ENCODE results near the gene PFKL. TPM values are rescaled to one million over a fixed set of nuclear protein-coding genes. Genes with fewer than 3 reads are reported as not detected.

The PFKL gene
- total RNA-seq, 4 donors from 2014 or later = 92.8 to 121 (median 117) TPM

- Histone ChIP-seq H3K4me1 (no peaks in the 10 kb centered on the region), H3K9me3 (no peaks in the 10 kb centered on the region), H3K4me3 (no peak overlapping the region), H3K27ac (no peak overlapping the region), H3K27me3 (no peaks in the 10 kb centered on the region), H3K36me3 (peaks cover 88% of the 10 kb centered on the region)
- TF ChIP-seq EP300 (IDR thresholded peaks at IDR 0.05) (no peak), POLR2AphosphoS5 (IDR thresholded peaks at IDR 0.05) (no peak), POLR2A (IDR thresholded peaks at IDR 0.05) (no peak), CTCF (IDR thresholded peaks at IDR 0.05) (no peak)
- 95% methylated on average over 7 of the region's 13 CpGs for WGBS
- no peak for DNase-seq (ENCODE audit: low spot score in 2 of 2)
Observed at GRCh38 chr21:44313451-44313850, 13.6 kb downstream of the PFKL start.

GRCh38 chr21:44314128-44314527, 14.3 kb downstream of the PFKL start:
- no peak for TF ChIP-seq POLR2AphosphoS5 (IDR thresholded peaks at IDR 0.05)
- 90% methylated on average over 15 of the region's 15 CpGs for WGBS
- Histone ChIP-seq H3K9me3 (no peaks in the 10 kb centered on the region), H3K27ac (no peak overlapping the region), H3K4me3 (no peak overlapping the region), H3K36me3 (peaks cover 95% of the 10 kb centered on the region), H3K27me3 (no peaks in the 10 kb centered on the region), H3K4me1 (no peaks in the 10 kb centered on the region)
- DNase-seq (ENCODE audit: low spot score in 2 of 2) = no peak

GRCh38 chr21:44314561-44314960, 14.7 kb downstream of the PFKL start:
- no peak for TF ChIP-seq EP300 (IDR thresholded peaks at IDR 0.05)
- TF ChIP-seq CTCF (IDR thresholded peaks at IDR 0.05) = no peak
- TF ChIP-seq POLR2AphosphoS5 (IDR thresholded peaks at IDR 0.05) = no peak
- no peak for TF ChIP-seq POLR2A (IDR thresholded peaks at IDR 0.05)
- peaks cover 98% of the 10 kb centered on the region for H3K36me3 ChIP-seq

GRCh38 chr21:44315691-44316203, 15.9 kb downstream of the PFKL start:
- no peak for DNase-seq (ENCODE audit: low spot score in 2 of 2)
- H3K27me3 ChIP-seq = no peaks in the 10 kb centered on the region
- no peak overlapping the region for H3K27ac ChIP-seq
- WGBS = no CpG with 5 or more reads among the region's 16 CpGs
- no peaks in the 10 kb centered on the region for H3K9me3 ChIP-seq
- H3K4me3 ChIP-seq = no peak overlapping the region
- H3K4me1 ChIP-seq = no peaks in the 10 kb centered on the region
- TF ChIP-seq CTCF (IDR thresholded peaks at IDR 0.05) = no peak
- peaks cover 98% of the 10 kb centered on the region for H3K36me3 ChIP-seq

More at GRCh38 chr21:44314561-44314960, 14.7 kb downstream of the PFKL start:
- Histone ChIP-seq H3K9me3 (no peaks in the 10 kb centered on the region), H3K27me3 (no peaks in the 10 kb centered on the region), H3K4me3 (no peak overlapping the region), H3K27ac (no peak overlapping the region), H3K4me1 (no peaks in the 10 kb centered on the region)
- no peak for DNase-seq (ENCODE audit: low spot score in 2 of 2)
- 88% methylated on average over 3 of the region's 11 CpGs for WGBS

GRCh38 chr21:44316277-44316900, 16.5 kb downstream of the PFKL start:
- Histone ChIP-seq H3K27me3 (no peaks in the 10 kb centered on the region), H3K27ac (no peak overlapping the region), H3K36me3 (peaks cover 98% of the 10 kb centered on the region), H3K4me1 (no peaks in the 10 kb centered on the region), H3K9me3 (no peaks in the 10 kb centered on the region), H3K4me3 (no peak overlapping the region)
- WGBS = 93% methylated on average over 15 of the region's 27 CpGs
- TF ChIP-seq CTCF (IDR thresholded peaks at IDR 0.05) (no peak), EP300 (IDR thresholded peaks at IDR 0.05) (no peak), POLR2A (IDR thresholded peaks at IDR 0.05) (no peak), POLR2AphosphoS5 (IDR thresholded peaks at IDR 0.05) (no peak)
- no peak for DNase-seq (ENCODE audit: low spot score in 2 of 2)
